CD14-positive monocyte (primary cell): ENCODE results near the gene DPYD. TPM values are rescaled to one million over a fixed set of nuclear protein-coding genes. Genes with fewer than 3 reads are reported as not detected.

Source experiments
- DNase-seq, 3 donors: peaks; one replicate each; pipeline ENCODE4 v3.0.0-alpha.2; 2011 to 2022
- H2AFZ ChIP-seq: 2 replicates; pipeline ENCODE4 v1.6.0; 2012; ENCODE audit warnings: mild to moderate bottlenecking, low read depth, low read length, inconsistent platforms; ENCODE audit not compliant: insufficient read depth, poor library complexity, severe bottlenecking
- H3K27ac ChIP-seq, 2 donors: 1 replicate in 1 of 2; 2 replicates in 1 of 2; pipeline ENCODE4 v1.5.1; 2012 to 2013; ENCODE audit warnings: low read length in 2 of 2, control low read depth in 1 of 2, inconsistent platforms in 1 of 2, low read depth in 1 of 2, mild to moderate bottlenecking in 1 of 2
- H3K27me3 ChIP-seq, 2 donors: one replicate each; pipeline versions ENCODE4 v1.6.0 to v1.6.1; 2011 to 2013; ENCODE audit warnings: low read length in 2 of 2; ENCODE audit not compliant: control insufficient read depth in 2 of 2, insufficient read depth in 2 of 2
- H3K36me3 ChIP-seq, 2 donors: replicated peaks in 1 of 2; 1 replicate in 1 of 2; 2 replicates in 1 of 2; pipeline versions ENCODE4 v1.5.1 to v1.6.1; 2012 to 2013; ENCODE audit warnings: low read length in 2 of 2, control low read depth in 1 of 2, inconsistent platforms in 1 of 2, mild to moderate bottlenecking in 1 of 2; ENCODE audit not compliant: insufficient read depth in 2 of 2, control insufficient read depth in 1 of 2
- H3K4me1 ChIP-seq, 2 donors: 1 replicate in 1 of 2; 2 replicates in 1 of 2; pipeline versions ENCODE4 v1.5.1 to v1.6.1; 2012 to 2013; ENCODE audit warnings: low read length in 2 of 2, control low read depth in 1 of 2, inconsistent platforms in 1 of 2, mild to moderate bottlenecking in 1 of 2, moderate library complexity in 1 of 2; ENCODE audit not compliant: insufficient read depth in 2 of 2, control insufficient read depth in 1 of 2
- H3K4me2 ChIP-seq: replicated peaks from 2 replicates; pipeline ENCODE3; 2012; ENCODE audit warnings: low read length, moderate library complexity, mild to moderate bottlenecking; ENCODE audit not compliant: poor library complexity, severe bottlenecking; ENCODE audit errors: extremely low read depth
- H3K4me3 ChIP-seq, 3 experiments: fragments of 200-600 bp in 1 of 3; sonication (generic) in 1 of 3; replicated peaks in 1 of 3; 1 replicate in 2 of 3; 2 replicates in 1 of 3; pipeline ENCODE4 v1.5.1; 2011 to 2013; ENCODE audit warnings: low read length in 3 of 3, mild to moderate bottlenecking in 3 of 3, control low read depth in 2 of 3, low read depth in 2 of 3, inconsistent platforms in 1 of 3, moderate library complexity in 1 of 3
- H3K79me2 ChIP-seq: 2 replicates; pipeline ENCODE4 v1.6.0; 2012; ENCODE audit warnings: mild to moderate bottlenecking, control low read depth, inconsistent platforms, low read length, moderate library complexity; ENCODE audit not compliant: insufficient read depth
- H3K9ac ChIP-seq: 2 replicates; pipeline ENCODE4 v1.6.0; 2017; ENCODE audit warnings: low read length, mild to moderate bottlenecking; ENCODE audit not compliant: insufficient read depth, poor library complexity, severe bottlenecking
- H3K9me3 ChIP-seq, 2 donors: replicated peaks in 1 of 2; 1 replicate in 1 of 2; 2 replicates in 1 of 2; pipeline versions ENCODE4 v1.5.1 to v1.6.1; 2012 to 2013; ENCODE audit warnings: low read length in 2 of 2, control low read depth in 1 of 2; ENCODE audit not compliant: control insufficient read depth in 1 of 2, insufficient read depth in 1 of 2
- H4K20me1 ChIP-seq: 2 replicates; pipeline ENCODE4 v1.6.0; 2012; ENCODE audit warnings: mild to moderate bottlenecking, low read length, control low read depth, moderate library complexity; ENCODE audit not compliant: insufficient read depth
- H3K27ac Mint-ChIP-seq, 7 donors: one replicate each; pipeline ENCODE4 v1.8.0; 2020; ENCODE audit warnings: mild to moderate bottlenecking in 7 of 7, mixed read lengths in 7 of 7, moderate library complexity in 6 of 7, inconsistent platforms in 2 of 7
- H3K27me3 Mint-ChIP-seq, 3 donors: one replicate each; pipeline ENCODE4 v1.8.0; 2021 to 2022; ENCODE audit warnings: low read depth in 3 of 3, mild to moderate bottlenecking in 3 of 3, mixed read lengths in 3 of 3, moderate library complexity in 3 of 3, inconsistent platforms in 1 of 3
- H3K36me3 Mint-ChIP-seq, 2 donors: one replicate each; pipeline ENCODE4 v1.8.0; 2020; ENCODE audit warnings: mixed read lengths in 2 of 2, inconsistent platforms in 1 of 2, mild to moderate bottlenecking in 1 of 2
- H3K4me1 Mint-ChIP-seq: one replicate; pipeline ENCODE4 v1.8.0; 2020; ENCODE audit warnings: mild to moderate bottlenecking, mixed read lengths
- H3K4me3 Mint-ChIP-seq, 2 donors: one replicate each; pipeline ENCODE4 v1.8.0; 2020; ENCODE audit warnings: mild to moderate bottlenecking in 2 of 2, mixed read lengths in 2 of 2, moderate library complexity in 1 of 2
- H3K9me3 Mint-ChIP-seq, 7 donors: one replicate each; pipeline ENCODE4 v1.8.0; 2020 to 2022; ENCODE audit warnings: mixed read lengths in 7 of 7, mild to moderate bottlenecking in 6 of 7, moderate library complexity in 6 of 7, inconsistent platforms in 2 of 7
- WGBS: methylation state at CpG from one replicate; pipeline ENCODE4 v1.1.5; 2013; ENCODE audit warnings: missing lambda C conversion rate; ENCODE audit not compliant: insufficient coverage; 5-methylcytosine and 5-hydroxymethylcytosine counted together
- intact Hi-C, 2 donors: fragments of 100-400 bp; cut with micrococcal nuclease; formaldehyde crosslinking; loops; one replicate each; pipeline versions ENCODE4 v1.15.0 to v1.15.1; 2023
- polyA plus RNA-seq, 3 donors: library from polyadenylated mRNA; depleted of rRNA in 1 of 3; unstranded in 2 of 3; stranded (reverse) in 1 of 3; fragments of 300-500 nt in 2 of 3; fragments of >200 nt in 1 of 3; fragmentation: Illumina TruSeq in 2 of 3; gene quantifications; 1 replicate in 2 of 3; 2 replicates in 1 of 3; pipeline ENCODE4 v1.2.3, GENCODE V29; 2012 to 2021
- TF ChIP-seq, protein P1 (sequence below): fragments of 200-600 bp; IDR thresholded peaks from one replicate; pipeline ENCODE4 v1.8.0; 2022; ENCODE audit warnings: antibody characterized with exemption, mild to moderate bottlenecking

Gene DPYD
- polyA plus RNA-seq, 3 donors = 87.6 to 171 (median 144) TPM

DNA sequence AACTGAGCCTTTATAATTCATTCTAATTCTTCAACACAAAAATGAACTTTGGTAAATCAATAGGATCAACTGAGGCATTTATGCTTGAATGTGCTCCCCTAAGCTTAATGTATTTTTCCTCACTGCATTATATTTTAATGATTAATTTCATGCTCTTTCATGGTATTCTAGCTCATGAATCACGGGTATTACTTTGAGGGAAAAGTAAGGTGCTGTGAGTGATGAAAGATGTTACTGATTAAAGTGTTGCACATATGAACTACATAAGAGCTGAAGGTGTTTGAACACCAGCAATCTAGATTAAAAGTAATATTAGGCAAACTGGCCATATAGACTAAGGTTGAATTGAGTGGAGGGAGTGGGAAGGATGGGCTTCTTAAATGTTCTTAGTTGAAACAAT is 1.9 kb downstream of the DPYD start:
- H3K9me3 Mint-ChIP-seq = no peaks in the 10 kb centered on the region

DNA sequence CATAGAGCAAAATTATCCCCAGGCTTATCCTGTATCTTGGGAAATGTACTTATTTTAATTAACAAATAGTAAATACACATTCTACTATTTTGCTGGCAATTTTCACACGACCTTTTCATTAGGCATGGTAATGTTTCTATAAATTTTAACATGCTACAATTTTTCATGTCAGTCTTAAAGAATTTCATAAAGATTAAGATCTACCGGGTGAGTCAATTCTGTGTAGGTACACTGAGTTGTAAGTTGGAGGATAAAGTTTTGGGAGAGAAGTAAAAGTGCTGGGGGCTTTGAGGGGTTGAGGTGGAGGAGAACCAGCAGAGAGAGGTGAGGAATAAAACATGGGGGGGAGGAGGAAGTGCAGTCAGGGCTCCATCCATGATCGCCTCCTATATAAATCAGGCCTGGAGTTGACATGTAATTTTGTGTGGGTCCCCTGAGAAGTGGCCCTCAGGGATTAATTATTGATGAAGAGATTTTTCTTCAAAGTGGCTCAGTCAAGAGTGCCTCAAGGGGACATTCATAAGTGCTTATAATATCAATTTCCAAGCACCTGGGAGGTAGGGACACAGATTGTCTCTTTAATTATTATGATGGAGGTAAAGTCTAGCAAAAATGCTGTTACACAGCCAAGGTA is 7.2 kb downstream of the DPYD start:
- TF ChIP-seq, protein P1, sequence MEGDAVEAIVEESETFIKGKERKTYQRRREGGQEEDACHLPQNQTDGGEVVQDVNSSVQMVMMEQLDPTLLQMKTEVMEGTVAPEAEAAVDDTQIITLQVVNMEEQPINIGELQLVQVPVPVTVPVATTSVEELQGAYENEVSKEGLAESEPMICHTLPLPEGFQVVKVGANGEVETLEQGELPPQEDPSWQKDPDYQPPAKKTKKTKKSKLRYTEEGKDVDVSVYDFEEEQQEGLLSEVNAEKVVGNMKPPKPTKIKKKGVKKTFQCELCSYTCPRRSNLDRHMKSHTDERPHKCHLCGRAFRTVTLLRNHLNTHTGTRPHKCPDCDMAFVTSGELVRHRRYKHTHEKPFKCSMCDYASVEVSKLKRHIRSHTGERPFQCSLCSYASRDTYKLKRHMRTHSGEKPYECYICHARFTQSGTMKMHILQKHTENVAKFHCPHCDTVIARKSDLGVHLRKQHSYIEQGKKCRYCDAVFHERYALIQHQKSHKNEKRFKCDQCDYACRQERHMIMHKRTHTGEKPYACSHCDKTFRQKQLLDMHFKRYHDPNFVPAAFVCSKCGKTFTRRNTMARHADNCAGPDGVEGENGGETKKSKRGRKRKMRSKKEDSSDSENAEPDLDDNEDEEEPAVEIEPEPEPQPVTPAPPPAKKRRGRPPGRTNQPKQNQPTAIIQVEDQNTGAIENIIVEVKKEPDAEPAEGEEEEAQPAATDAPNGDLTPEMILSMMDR = no peak
- H3K27ac Mint-ChIP-seq = peak overlapping the region in 3 of 7 donors; percentile 2 to 38 (median 32)
- Histone ChIP-seq H3K4me3 (no peak overlapping the region), H3K4me2 (no peak overlapping the region), H3K27ac (peak overlapping the region in 1 of 2 donors; percentile 46), H3K4me1 (peaks cover 58 to 91% of the 10 kb centered on the region in 2 donors), H3K79me2 (peaks cover 100% of the 10 kb centered on the region), H2AFZ (no peak overlapping the region), H3K36me3 (no peaks in the 10 kb centered on the region), H3K27me3 (no peaks in the 10 kb centered on the region), H3K9me3 (no peaks in the 10 kb centered on the region), H3K9ac (no peak overlapping the region), H4K20me1 (peaks cover 90% of the 10 kb centered on the region)
- peaks cover 9 to 14% of the 10 kb centered on the region in 2 donors for H3K36me3 Mint-ChIP-seq
- H3K27me3 Mint-ChIP-seq = peaks cover 0 to 1% (median 0%) of the 10 kb centered on the region in 3 donors
- H3K4me3 Mint-ChIP-seq = no peak overlapping the region
- DNase-seq = no peak
- intact Hi-C loops = no loop called here
- WGBS = 100% methylated on average over 1 of the region's 3 CpGs
- H3K9me3 Mint-ChIP-seq = no peaks in the 10 kb centered on the region
- peaks cover 72% of the 10 kb centered on the region for H3K4me1 Mint-ChIP-seq

More for the DNA sequence above, 1.9 kb downstream of the DPYD start:
- Histone ChIP-seq H3K27ac (peak overlapping the region in 1 of 2 donors; percentile 96), H3K9ac (peak overlapping the region; percentile 94), H2AFZ (no peak overlapping the region), H3K79me2 (peaks cover 68% of the 10 kb centered on the region), H3K4me2 (peak overlapping the region; percentile 82), H3K9me3 (no peaks in the 10 kb centered on the region), H4K20me1 (peaks cover 67% of the 10 kb centered on the region), H3K36me3 (no peaks in the 10 kb centered on the region), H3K4me1 (peaks cover 36 to 59% of the 10 kb centered on the region in 2 donors), H3K4me3 (peak overlapping the region; percentile 86 to 100 (median 87)), H3K27me3 (no peaks in the 10 kb centered on the region)
- peak overlapping the region; percentile 89 to 95 for H3K4me3 Mint-ChIP-seq
- intact Hi-C loops = no loop called here
- peaks cover 0 to 1% (median 0%) of the 10 kb centered on the region in 3 donors for H3K27me3 Mint-ChIP-seq
- TF ChIP-seq, protein P1 = no peak
- no CpG with 5 or more reads among the region's 1 CpG for WGBS
- no peak for DNase-seq
- H3K4me1 Mint-ChIP-seq = peaks cover 56% of the 10 kb centered on the region
- H3K27ac Mint-ChIP-seq = peak overlapping the region; percentile 59 to 97 (median 96)
- H3K36me3 Mint-ChIP-seq = peaks cover 7 to 10% of the 10 kb centered on the region in 2 donors
